HepG2 (cell line): ENCODE results near the gene LRRN4CL. TPM values are rescaled to one million over a fixed set of nuclear protein-coding genes. Genes with fewer than 3 reads are reported as not detected.
A peak's percentile ranks its signal among the peaks of the same experiment; 100 is the strongest.

Experiments used
- KMT2A ChIP-seq: sonication (generic); formaldehyde crosslinking; IDR thresholded peaks from 2 replicates; pipeline ENCODE4 v1.4.0; 2020; ENCODE audit warnings: missing genetic modification reagents
- MAFK ChIP-seq, 2 experiments: IDR thresholded peaks in 1 of 2; conservative IDR thresholded peaks in 1 of 2; 2 replicates each; pipeline ENCODE4 v1.6.1; 2011; ENCODE audit warnings: improper control_type of control experiment in 2 of 2, low read length in 2 of 2
- MED8 ChIP-seq: sonication (generic); formaldehyde crosslinking; IDR thresholded peaks from 2 replicates; pipeline ENCODE4 v1.8.1; 2023; ENCODE audit warnings: mild to moderate bottlenecking, missing genetic modification reagents; ENCODE audit not compliant: insufficient replicate concordance
- MLX ChIP-seq: IDR thresholded peaks from 2 replicates; pipeline ENCODE4 v1.6.1; 2016
- MTF2 ChIP-seq: sonication (generic); formaldehyde crosslinking; IDR thresholded peaks from 2 replicates; pipeline ENCODE4 v1.5.0; 2020; ENCODE audit warnings: missing genetic modification reagents, borderline replicate concordance
- NCOA2 ChIP-seq: sonication (generic); formaldehyde crosslinking; IDR thresholded peaks from 2 replicates; pipeline ENCODE4 v1.8.0; 2022; ENCODE audit warnings: inconsistent platforms
- POLR2AphosphoS5 ChIP-seq: IDR thresholded peaks from 2 replicates; pipeline ENCODE4 v1.6.1; 2012; ENCODE audit warnings: low read depth, low read length
- polyA plus RNA-seq, 8 experiments: library from polyadenylated mRNA; depleted of rRNA in 3 of 8; stranded (reverse) in 7 of 8; unstranded in 1 of 8; fragments of >200 nt; fragmentation: Illumina TruSeq in 4 of 8; extraction: Trizol in 4 of 8; gene quantifications; 2 replicates each; pipeline versions ENCODE4 v1.2.1 to v1.2.3, GENCODE V29; 2011 to 2016; ENCODE audit warnings: low read depth in 4 of 8, missing spikeins in 1 of 8, mixed read lengths in 1 of 8; ENCODE audit not compliant: insufficient read depth in 1 of 8
- total RNA-seq, 5 experiments: library from RNA; depleted of rRNA; stranded (reverse); fragments of >200 nt; fragmentation: Illumina TruSeq; extraction: Trizol; gene quantifications; 2 replicates each; pipeline ENCODE4 v1.2.3, GENCODE V29; 2016; ENCODE audit warnings: low read depth in 1 of 5
- TF ChIP-seq, protein P1 (sequence below): IDR thresholded peaks from 2 replicates; pipeline ENCODE4 v1.6.1; 2012; ENCODE audit warnings: low read depth, low read length, improper control_type of control experiment
- TF ChIP-seq, protein P2 (sequence below): sonication (generic); formaldehyde crosslinking; IDR thresholded peaks from 2 replicates; pipeline ENCODE4 v1.8.1; 2023; ENCODE audit warnings: missing genetic modification reagents, inconsistent platforms, borderline replicate concordance
- TF ChIP-seq, protein P3 (sequence below), 2 experiments: fragments of 450-650 bp in 1 of 2; sonication (generic) in 1 of 2; formaldehyde crosslinking in 1 of 2; IDR thresholded peaks; 2 replicates each; pipeline versions ENCODE4 v1.6.1 to v1.8.0; 2016 to 2022; ENCODE audit warnings: antibody characterized with exemption in 1 of 2, mild to moderate bottlenecking in 1 of 2, missing genetic modification reagents in 1 of 2
- TF ChIP-seq, protein P4 (sequence below): sonication (generic); formaldehyde crosslinking; IDR thresholded peaks from 2 replicates; pipeline ENCODE4 v1.5.1; 2020; ENCODE audit warnings: missing genetic modification reagents, mild to moderate bottlenecking, borderline replicate concordance

LRRN4CL gene
- total and polyA plus RNA-seq, 2 of the 13 experiments (the other 11 are each of a cell fraction or from before 2014, with no cell fraction given) = 0.11 TPM; not detected in 1

DNA sequence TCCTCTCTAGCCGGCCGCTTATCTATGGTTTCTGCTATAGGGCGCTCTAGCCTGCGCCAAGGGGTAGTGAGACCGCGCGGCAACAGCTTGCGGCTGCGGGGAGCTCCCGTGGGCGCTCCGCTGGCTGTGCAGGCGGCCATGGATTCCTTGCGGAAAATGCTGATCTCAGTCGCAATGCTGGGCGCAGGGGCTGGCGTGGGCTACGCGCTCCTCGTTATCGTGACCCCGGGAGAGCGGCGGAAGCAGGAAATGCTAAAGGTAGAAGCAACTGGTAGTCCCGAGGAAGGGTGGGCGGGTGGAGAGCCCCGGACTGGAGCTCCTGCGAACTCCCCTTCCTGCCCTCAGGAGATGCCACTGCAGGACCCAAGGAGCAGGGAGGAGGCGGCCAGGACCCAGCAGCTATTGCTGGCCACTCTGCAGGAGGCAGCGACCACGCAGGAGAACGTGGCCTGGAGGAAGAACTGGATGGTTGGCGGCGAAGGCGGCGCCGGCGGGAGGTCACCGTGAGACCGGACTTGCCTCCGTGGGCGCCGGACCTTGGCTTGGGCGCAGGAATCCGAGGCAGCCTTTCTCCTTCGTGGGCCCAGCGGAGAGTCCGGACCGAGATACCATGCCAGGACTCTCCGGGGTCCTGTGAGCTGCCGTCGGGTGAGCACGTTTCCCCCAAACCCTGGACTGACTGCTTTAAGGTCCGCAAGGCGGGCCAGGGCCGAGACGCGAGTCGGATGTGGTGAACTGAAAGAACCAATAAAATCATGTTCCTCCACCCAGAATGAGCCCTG lies 17.5 kb downstream of the LRRN4CL start, which contains the start of the genes LBHD1 and UQCC3 (continued):
- TF ChIP-seq, protein P1, sequence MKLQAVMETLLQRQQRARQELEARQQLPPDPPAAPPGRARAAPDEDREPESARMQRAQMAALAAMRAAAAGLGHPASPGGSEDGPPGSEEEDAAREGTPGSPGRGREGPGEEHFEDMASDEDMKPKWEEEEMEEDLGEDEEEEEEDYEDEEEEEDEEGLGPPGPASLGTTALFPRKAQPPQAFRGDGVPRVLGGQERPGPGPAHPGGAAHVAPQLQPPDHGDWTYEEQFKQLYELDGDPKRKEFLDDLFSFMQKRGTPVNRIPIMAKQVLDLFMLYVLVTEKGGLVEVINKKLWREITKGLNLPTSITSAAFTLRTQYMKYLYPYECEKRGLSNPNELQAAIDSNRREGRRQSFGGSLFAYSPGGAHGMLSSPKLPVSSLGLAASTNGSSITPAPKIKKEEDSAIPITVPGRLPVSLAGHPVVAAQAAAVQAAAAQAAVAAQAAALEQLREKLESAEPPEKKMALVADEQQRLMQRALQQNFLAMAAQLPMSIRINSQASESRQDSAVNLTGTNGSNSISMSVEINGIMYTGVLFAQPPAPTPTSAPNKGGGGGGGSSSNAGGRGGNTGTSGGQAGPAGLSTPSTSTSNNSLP = peak; percentile 41; the same call in 1 of the 2 replicates
- TF ChIP-seq MAFK (conservative IDR thresholded peaks at IDR 0.05 in 1 of 2, IDR thresholded peaks at IDR 0.05 in 1 of 2; ENCODE audit: low read length in 2 of 2) (peak in 1 of 2 experiments; percentile 47; a peak in 1 of 4 replicates), MLX (CRISPR knock-in tag) (no peak), KMT2A (CRISPR knock-in tag) (peak; percentile 77), POLR2AphosphoS5 (peak; percentile 91), MED8 (CRISPR knock-in tag) (no peak), NCOA2 (CRISPR knock-in tag) (peak; percentile 38; the same call in 1 of the 2 replicates), MTF2 (CRISPR knock-in tag) (no peak)
- TF ChIP-seq, protein P2, sequence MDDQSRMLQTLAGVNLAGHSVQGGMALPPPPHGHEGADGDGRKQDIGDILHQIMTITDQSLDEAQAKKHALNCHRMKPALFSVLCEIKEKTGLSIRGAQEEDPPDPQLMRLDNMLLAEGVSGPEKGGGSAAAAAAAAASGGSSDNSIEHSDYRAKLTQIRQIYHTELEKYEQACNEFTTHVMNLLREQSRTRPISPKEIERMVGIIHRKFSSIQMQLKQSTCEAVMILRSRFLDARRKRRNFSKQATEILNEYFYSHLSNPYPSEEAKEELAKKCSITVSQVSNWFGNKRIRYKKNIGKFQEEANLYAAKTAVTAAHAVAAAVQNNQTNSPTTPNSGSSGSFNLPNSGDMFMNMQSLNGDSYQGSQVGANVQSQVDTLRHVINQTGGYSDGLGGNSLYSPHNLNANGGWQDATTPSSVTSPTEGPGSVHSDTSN = no peak
- TF ChIP-seq, protein P3, sequence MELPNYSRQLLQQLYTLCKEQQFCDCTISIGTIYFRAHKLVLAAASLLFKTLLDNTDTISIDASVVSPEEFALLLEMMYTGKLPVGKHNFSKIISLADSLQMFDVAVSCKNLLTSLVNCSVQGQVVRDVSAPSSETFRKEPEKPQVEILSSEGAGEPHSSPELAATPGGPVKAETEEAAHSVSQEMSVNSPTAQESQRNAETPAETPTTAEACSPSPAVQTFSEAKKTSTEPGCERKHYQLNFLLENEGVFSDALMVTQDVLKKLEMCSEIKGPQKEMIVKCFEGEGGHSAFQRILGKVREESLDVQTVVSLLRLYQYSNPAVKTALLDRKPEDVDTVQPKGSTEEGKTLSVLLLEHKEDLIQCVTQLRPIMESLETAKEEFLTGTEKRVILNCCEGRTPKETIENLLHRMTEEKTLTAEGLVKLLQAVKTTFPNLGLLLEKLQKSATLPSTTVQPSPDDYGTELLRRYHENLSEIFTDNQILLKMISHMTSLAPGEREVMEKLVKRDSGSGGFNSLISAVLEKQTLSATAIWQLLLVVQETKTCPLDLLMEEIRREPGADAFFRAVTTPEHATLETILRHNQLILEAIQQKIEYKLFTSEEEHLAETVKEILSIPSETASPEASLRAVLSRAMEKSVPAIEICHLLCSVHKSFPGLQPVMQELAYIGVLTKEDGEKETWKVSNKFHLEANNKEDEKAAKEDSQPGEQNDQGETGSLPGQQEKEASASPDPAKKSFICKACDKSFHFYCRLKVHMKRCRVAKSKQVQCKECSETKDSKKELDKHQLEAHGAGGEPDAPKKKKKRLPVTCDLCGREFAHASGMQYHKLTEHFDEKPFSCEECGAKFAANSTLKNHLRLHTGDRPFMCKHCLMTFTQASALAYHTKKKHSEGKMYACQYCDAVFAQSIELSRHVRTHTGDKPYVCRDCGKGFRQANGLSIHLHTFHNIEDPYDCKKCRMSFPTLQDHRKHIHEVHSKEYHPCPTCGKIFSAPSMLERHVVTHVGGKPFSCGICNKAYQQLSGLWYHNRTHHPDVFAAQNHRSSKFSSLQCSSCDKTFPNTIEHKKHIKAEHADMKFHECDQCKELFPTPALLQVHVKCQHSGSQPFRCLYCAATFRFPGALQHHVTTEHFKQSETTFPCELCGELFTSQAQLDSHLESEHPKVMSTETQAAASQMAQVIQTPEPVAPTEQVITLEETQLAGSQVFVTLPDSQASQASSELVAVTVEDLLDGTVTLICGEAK (IDR thresholded peaks at IDR 0.05) = no peak
- TF ChIP-seq, protein P3 (CRISPR knock-in tag; IDR thresholded peaks at IDR 0.05) = peak; percentile 72; the same call in 1 of the 2 replicates
- TF ChIP-seq, protein P4, sequence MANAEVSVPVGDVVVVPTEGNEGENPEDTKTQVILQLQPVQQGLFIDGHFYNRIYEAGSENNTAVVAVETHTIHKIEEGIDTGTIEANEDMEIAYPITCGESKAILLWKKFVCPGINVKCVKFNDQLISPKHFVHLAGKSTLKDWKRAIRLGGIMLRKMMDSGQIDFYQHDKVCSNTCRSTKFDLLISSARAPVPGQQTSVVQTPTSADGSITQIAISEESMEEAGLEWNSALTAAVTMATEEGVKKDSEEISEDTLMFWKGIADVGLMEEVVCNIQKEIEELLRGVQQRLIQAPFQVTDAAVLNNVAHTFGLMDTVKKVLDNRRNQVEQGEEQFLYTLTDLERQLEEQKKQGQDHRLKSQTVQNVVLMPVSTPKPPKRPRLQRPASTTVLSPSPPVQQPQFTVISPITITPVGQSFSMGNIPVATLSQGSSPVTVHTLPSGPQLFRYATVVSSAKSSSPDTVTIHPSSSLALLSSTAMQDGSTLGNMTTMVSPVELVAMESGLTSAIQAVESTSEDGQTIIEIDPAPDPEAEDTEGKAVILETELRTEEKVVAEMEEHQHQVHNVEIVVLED (CRISPR knock-in tag) = peak; percentile 63; the same call in 1 of the 2 replicates
